Amniotic stem cell (primary cell): Measurements from ENCODE around the gene ADH1B.
"Not testable (repeated sequence)": the region's sequence is repeated elsewhere in the genome, so short reads cannot be mapped to it uniquely, and the experiment has no call there.

ENCODE experiments used
- DNase-seq: peaks from one replicate; lab custom pipeline; 2025; lab: John Stamatoyannopoulos, UW

Gene ADH1B

DNA sequence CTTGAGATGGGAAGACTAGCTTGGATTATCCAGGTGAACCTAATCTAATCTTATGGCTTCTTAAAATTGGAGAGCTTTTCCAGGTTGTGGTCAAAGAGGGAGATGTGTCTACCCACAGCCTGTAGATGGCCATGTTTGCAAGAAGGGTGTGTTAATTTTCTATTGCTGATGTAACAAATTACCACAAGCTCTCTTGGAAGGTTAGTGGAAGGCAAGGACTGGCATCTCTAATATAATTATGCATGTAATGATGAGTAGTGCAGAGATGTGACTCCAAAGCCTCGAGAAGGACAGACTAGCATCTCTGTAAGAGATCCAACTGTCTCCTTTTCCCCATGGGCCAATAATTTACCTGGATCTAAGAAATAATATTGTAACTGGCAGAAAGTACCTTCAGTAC lies 3.2 kb upstream of the ADH1B start:
- no peak for DNase-seq

- no peak for DNase-seq
Measured at GRCh38 chr4:99323756-99324155, 2.6 kb upstream of the ADH1B start.

- not testable (repeated sequence) for DNase-seq
Measured at GRCh38 chr4:99317811-99318210, 3.4 kb downstream of the ADH1B start.

DNA sequence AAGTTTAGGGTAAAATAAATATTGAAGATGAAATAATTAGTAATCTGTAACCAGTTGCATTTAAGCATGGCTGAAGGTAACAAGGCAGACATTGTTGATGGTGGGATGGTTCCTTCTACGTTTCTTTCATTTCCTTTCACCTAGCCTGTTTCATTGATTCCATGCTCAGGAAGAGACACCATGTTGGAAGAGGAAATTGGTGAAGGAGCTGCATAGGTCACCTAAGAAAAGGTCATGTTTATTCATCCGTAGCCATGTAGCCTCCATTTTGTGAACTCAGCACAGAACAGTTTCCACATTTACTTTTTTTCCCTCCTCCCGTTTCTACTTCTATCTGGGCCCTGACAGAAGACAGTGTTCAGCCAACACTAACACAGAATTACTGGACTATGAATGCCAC lies 3.8 kb downstream of the ADH1B start:
- DNase-seq, result no peak

- DNase-seq, result no peak
Measured at GRCh38 chr4:99315839-99316238, 5.4 kb downstream of the ADH1B start.

DNA sequence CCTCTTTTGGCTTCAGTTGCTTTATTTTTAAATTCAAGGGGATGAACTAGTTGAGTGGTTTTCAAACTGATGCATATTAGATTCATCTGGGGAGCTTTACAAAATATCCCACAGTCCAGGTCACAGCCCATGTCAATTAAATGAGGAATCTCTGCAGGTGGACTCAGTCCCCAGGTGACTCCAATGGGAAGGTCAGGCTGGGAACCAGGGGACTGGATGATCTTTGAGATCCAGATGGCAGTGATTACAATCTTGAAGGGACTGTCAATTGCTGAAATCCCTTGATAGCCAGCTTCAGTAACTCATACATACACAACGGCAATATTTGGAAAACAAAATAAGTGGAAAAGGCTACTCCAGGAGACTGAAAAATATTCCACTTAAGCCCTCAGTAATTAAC lies 7.0 kb downstream of the ADH1B start:
- DNase-seq, result no peak

DNA sequence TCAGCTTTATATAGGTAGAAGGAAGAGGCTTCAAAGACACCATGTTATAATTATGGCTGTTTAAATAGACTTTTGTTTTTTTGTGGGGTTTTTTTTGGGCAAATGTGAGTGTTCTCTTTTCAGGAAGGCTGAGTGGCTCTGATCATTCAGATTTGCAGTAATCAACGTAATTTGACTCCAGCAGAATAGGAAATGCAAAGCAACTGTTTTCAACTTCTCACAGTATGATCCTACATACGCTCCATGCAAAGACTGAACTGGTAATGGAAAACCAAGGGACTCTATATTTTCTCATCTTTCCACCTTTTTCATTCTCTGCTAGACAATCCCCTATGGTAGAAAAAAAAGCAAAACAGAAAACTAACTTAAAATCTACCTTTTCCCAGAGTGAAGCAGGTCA lies 10.8 kb downstream of the ADH1B start:
- DNase-seq, result no peak

GRCh38 chr4:99305638-99306400 lies 15.4 kb downstream of the ADH1B start:
- no peak for DNase-seq

DNA sequence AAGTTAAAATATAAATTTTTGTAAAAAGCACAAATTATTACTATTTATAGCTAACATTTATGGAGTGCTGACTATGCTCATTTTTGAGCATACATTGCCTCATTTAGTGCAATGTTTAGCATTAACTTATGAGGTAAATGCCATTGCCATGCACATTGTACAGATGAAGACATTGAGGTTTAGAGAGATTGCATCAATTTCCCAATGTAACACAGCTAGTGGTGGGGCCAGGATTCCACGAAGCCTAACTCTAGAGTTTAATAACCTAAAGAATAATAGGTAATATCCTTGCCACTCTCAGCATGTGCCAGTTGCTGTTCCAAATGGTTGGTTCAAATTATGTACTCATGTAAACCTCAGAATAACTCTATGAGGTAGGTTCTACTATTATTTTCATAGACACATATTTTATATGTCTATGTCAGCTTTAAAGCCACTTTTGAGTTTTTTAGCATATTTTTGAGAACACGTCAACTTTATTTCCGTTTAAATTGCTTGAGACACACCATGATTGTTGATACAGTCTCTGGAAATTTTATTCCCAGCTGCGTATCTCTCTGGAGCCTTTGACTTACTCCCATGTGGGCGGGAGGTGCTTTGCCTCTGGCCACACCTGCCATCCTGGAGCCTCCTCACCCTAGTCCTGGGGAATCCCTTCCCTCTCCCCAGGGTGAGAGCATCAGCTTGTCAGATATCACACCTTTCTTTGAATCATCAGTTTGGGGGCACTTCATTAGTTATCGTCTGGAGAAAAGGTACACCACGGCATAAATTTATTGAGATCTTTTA lies 19.6 kb downstream of the ADH1B start:
- no peak for DNase-seq

GRCh38 chr4:99300934-99301333 lies 20.3 kb downstream of the ADH1B start:
- DNase-seq, result peak; percentile 64

GRCh38 chr4:99293357-99293756 lies 27.8 kb downstream of the ADH1B start:
- no peak for DNase-seq

DNA sequence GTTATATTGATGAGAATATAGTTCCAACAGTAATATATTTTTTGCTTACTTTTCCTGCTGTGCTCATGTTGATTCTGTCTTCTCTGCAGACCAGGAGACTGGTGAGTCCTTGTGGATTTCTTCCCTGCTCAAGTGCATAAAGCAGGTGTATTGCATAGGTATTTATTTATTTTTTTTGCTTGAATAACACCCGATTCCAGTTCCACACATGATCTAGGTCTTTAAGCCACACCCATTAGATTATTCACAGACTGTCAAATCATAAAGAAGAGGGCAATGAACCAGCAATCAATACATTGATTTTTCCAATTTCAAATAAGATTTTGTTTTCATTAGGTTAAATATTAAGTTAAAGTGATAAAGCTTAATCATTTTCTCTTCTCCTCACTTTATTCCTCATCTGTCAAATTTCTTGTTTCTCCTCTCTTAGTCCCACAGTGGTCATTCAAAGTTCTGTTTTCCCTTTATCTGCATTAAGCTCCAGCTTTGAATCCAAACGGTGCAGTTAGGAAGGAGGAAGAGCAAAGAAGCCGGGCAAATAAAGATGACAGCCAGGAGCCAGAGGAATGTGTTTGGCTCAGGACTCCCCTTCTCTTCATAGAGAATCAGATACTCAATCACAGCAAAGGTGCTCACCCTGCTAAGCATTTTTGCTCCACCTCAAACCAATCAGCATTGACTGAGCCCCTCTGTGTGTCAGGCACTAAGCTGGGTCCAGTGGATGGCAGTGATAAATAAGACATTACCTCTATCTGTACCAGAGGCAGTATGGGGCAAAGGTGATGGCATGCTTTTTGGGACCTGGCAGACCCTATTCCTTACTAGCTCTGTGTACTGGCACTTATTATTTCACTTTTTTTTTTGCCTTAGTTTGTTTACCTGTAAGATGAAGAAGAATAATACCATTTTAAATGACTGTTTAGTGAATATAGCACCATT lies 30.1 kb downstream of the ADH1B start, which contains the start of gene ADH1A:
ADH1A (minus strand) TSS at position 138 of the 939 bp plus-strand sequence; CDS start at position 67, 71 bp downstream.
- no peak for DNase-seq

- no peak for DNase-seq
Measured at GRCh38 chr4:99285387-99285786, 35.8 kb downstream of the ADH1B start.

DNA sequence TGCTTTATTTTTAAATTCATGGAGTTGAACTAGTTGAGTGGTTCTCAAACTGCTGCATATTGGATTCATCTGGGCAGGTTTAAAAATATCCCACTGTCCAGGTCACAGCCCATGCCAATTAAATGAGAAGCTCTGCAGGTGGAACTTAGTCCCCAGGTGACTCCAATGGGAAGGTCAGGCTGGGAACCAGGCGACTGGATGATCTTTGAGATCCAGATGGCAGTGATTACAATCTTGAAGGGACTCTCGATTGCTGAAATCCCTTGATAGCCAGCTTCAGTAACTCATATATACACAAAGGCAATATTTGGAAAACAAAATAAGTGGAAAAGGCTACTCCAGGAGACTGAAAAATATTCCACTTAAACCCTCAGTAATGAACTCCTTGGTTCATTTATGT lies 38.5 kb downstream of the ADH1B start:
- no peak for DNase-seq

GRCh38 chr4:99281261-99281660 lies 39.9 kb downstream of the ADH1B start:
- no peak for DNase-seq

- DNase-seq, result no peak
Measured at GRCh38 chr4:99276417-99276816, 44.8 kb downstream of the ADH1B start.

- DNase-seq, result no peak
Measured at GRCh38 chr4:99275885-99276284, 45.3 kb downstream of the ADH1B start.

DNA sequence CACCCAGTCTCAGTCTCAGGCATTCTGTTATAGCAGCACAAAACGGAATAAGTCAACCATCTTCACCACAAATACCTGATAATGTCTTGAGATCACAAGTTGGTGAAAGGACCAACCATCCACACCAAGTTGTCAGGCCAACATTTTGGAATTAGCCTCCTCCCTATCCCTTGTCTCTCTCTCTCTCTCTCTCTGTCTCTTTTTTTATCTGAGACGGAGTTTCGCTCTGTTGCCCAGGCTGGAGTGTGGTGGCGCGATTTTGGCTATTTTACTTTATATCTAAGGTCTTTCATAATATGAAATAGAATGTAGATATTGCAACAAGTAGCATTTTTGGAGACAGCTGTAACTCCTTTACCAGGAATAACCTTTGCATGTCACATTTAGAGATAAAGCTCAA lies 46.2 kb downstream of the ADH1B start:
- DNase-seq, result no peak

GRCh38 chr4:99273704-99274103 lies 47.5 kb downstream of the ADH1B start:
- DNase-seq, result no peak

- DNase-seq, result no peak
Measured at GRCh38 chr4:99264927-99265326, 56.3 kb downstream of the ADH1B start.
